NCI-H1930 (cell line): ENCODE results near the gene CACNG5.

Experiments used
- DNase-seq, 2 experiments: peaks; one replicate each; lab custom pipeline; 2025; lab: John Stamatoyannopoulos, UW

Gene CACNG5

GRCh38 chr17:66822009-66822408 is 12.9 kb upstream of the CACNG5 start:
- no peak for DNase-seq

GRCh38 chr17:66826856-66827255 is 8.1 kb upstream of the CACNG5 start:
- DNase-seq, result no peak

- DNase-seq, result no peak
Observed at GRCh38 chr17:66829386-66829864, 5.5 kb upstream of the CACNG5 start.

GRCh38 chr17:66829883-66830282 is 5.0 kb upstream of the CACNG5 start:
- DNase-seq, result no peak

- DNase-seq, result no peak
Observed at GRCh38 chr17:66830451-66830850, 4.5 kb upstream of the CACNG5 start.

- no peak for DNase-seq
Observed at GRCh38 chr17:66831383-66832210, 3.3 kb upstream of the CACNG5 start.

GRCh38 chr17:66833201-66833600 is 1.7 kb upstream of the CACNG5 start:
- no peak for DNase-seq

- DNase-seq, result no peak
Observed at GRCh38 chr17:66834426-66834918, 445 bp upstream of the CACNG5 start.

- DNase-seq, result no peak
Observed at GRCh38 chr17:66835476-66835875, 559 bp downstream of the CACNG5 start.

- DNase-seq, result no peak
Observed at GRCh38 chr17:66836063-66837005, 1.4 kb downstream of the CACNG5 start.

- DNase-seq, result no peak
Observed at GRCh38 chr17:66837226-66837625, 2.3 kb downstream of the CACNG5 start.

GRCh38 chr17:66837885-66838665 is 3.2 kb downstream of the CACNG5 start:
- DNase-seq, result no peak

- DNase-seq, result no peak
Observed at GRCh38 chr17:66839616-66840015, 4.7 kb downstream of the CACNG5 start.

GRCh38 chr17:66840061-66840460 is 5.1 kb downstream of the CACNG5 start:
- no peak for DNase-seq

GRCh38 chr17:66841328-66841727 is 6.4 kb downstream of the CACNG5 start:
- DNase-seq, result no peak

- DNase-seq, result no peak
Observed at GRCh38 chr17:66841744-66842143, 6.8 kb downstream of the CACNG5 start.

- DNase-seq, result no peak
Observed at GRCh38 chr17:66842505-66842904, 7.6 kb downstream of the CACNG5 start.

GRCh38 chr17:66842959-66843358 is 8.0 kb downstream of the CACNG5 start:
- no peak for DNase-seq

GRCh38 chr17:66843627-66844026 is 8.7 kb downstream of the CACNG5 start:
- no peak for DNase-seq

- no peak for DNase-seq
Observed at GRCh38 chr17:66847704-66848103, 12.8 kb downstream of the CACNG5 start.

GRCh38 chr17:66848496-66848895 is 13.6 kb downstream of the CACNG5 start:
- DNase-seq, result no peak
